NCI-H1694 (cell line): ENCODE measurements around the gene TBX19.
A peak's percentile ranks its signal among the peaks of the same experiment; 100 is the strongest.

ENCODE experiments used
- DNase-seq: peaks from one replicate; lab custom pipeline; 2025; lab: John Stamatoyannopoulos, UW

TBX19 gene

GRCh38 chr1:168281603-168282325 lies 1.1 kb downstream of the TBX19 start:
- DNase-seq = no peak

GRCh38 chr1:168285521-168285790 lies 4.8 kb downstream of the TBX19 start:
- DNase-seq = no peak

DNA sequence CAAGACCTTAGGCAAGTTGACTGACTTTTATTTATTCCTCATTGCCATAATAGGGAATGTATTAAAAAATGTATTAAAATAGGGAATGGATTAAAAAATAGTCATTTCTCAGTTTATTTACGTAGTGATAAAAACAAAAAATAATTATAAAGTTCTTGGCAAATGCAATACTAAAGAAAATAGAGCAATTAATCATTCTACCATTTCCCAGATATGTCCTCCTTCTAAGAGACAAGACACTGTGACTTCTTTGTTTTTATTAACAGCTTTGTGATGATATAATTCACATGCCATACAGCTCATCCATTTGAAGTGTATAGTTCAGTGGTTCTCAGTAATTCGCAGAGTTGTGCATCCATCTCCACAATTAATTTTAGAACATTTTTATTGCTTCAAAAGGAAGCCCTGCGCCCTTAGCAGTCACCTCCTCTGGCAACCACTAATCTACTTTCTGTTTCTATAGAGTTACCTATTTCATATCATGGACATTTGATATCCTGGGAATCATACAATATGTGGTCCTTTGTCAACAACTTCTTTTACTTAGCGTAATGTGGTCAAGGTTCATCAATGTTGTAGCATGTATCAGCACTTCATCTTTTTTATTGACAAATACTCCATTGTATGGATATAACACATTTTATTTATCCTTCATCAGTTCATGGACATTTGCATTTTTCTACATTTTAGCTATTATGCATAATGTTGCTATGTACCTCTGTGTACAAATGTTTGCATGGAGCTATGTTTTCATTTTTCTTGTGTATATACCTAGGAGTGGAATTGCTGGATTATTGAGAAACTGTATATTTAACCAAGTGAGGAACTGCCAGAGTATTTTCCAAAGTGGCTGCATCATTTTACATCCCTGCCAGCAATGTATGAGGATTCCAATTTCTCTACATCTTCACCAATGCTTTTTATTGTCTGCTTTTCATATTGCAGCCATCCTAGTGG lies 5.6 kb downstream of the TBX19 start:
- no peak for DNase-seq

GRCh38 chr1:168287237-168287664 lies 6.6 kb downstream of the TBX19 start:
- no peak for DNase-seq

DNA sequence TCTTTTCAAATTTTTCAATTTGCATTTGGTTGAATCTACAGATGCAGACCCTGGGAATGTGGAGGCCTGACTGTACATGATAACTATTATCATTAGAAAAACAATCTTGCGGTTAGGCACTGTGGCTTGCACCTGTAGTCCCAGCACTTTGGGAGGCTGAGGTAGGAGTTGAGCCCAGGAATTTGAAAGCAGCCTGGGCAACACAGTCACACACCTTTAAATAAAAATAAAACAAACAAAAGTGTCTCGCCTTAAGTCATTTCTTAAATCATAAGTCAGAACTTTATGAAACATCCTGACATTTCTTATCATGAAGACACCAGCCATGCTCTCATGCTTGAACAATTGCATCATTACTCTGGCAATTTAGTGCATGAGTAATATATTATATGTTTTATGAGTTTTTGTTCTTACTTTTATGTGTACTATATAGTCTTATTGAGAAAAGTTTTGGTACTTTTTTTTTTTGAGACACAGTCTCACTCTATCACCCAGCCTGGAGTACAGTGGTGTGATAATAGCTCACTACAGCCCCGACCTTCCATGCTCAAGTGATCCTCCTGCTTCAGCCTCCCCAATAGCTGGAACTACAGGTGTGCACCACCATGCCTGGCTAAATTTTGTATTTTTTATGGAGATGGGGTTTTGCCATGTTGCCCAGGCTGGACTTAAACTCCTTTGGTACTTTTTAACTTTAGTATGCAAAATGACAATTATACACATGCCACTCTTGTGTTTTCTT lies 7.8 kb downstream of the TBX19 start:
- DNase-seq = no peak

GRCh38 chr1:168291222-168291837 lies 10.7 kb downstream of the TBX19 start:
- DNase-seq = no peak

DNA sequence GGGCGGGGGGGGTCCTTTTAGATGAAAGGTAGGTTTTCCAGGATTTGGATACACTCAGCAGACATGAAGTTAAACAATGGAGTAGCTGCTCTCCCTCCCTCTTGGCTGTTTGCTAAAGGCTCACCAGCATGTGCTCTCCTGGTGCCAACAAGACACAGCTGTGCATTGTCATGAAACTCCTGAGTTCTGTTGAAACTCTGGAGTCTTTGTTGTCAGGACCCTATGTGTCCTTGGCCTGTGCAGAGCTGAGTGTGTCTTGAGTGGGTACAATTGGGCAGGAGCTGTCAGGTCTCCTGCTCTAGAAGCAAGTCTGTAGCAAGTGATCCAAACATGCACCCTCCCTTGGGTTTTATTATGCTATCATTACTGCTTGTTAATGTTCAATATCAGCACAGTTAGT lies 12.7 kb downstream of the TBX19 start:
- no peak for DNase-seq

DNA sequence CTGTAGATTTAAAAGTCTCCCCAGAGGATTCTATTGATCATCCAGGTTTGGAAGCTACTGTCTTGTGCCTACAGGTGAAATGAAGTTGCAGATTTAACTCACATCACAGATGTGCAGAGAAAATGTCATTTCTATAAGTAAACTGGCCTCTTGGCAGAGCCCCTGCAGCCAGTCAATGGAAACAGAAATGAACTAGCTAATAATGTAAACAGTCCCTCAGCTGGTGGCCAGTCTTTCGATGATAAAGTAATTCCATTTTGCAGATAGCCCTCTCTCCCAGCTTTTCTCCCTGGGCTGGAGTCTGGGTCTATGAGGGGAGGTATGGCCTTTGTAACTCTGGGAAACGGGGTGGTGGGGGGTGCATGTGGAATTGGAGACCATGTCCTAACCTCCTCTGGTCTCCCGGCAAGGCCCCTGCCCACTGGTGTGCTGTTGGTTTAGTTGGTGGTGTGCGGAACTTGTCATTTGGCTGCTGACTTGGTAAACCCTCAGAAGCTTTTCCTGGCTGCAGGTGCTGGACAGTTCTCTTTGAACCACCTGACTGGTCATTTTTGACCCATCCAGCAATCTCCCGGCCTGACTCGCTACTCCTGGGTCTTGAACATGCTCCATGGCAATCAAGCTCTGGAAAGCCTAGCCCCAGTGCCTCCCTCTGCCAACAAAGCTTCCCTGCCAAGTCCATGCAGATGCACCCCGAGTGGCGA lies 14.9 kb downstream of the TBX19 start:
- no peak for DNase-seq

- DNase-seq = no peak
Measured at GRCh38 chr1:168297019-168297730, 16.5 kb downstream of the TBX19 start.

- no peak for DNase-seq
Measured at GRCh38 chr1:168298446-168298845, 17.8 kb downstream of the TBX19 start.

DNA sequence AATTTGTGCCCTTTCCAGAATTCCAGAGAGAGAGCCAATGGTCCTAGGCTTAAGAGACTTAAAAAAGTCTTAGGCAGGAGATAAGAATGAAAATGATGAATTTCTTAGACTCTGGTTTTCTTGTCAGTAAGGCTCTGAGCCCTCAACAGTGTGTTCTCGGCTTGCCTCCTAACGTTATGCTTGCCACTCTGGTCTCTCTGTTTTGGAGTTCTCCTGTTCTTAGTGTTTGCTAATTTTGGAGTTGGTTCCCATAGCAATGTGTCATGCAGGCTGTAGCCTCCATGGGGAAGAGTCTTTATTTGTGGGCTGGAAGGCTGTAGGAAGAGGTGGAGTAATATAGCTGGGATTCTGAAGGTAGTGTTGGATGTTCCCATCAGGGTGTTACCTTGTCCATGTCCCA lies 19.9 kb downstream of the TBX19 start:
- no peak for DNase-seq

DNA sequence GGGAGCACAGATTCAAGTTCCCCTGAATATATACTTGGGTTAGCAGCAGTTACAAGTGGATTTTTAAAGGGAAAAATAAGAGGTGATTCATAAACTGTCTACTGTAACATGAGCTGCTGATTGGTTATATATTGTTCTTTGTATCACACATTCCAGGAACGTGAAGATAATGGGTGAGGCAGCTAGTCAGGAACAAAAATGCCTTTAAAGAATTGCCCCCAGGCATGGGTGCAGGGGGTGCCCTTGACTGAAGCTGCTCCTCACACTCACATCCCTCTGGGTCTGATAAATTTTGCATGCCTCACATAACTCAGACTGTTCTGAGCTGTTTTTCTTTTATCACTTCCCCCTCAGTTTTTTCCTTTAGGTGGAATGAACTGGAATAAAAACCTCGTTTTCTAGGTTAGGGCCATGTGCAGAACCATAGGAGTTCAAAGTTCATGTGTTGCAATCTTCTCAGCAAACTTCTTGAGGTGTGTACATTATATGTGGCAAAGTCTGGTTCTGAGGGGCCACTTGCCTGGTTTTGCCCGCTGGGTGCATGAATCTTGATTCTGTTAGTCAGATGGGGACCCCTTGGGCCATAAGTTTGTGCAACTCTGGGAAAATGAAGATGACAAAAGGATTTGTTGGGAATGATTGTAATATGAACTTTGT lies 21.1 kb downstream of the TBX19 start:
- DNase-seq = no peak

DNA sequence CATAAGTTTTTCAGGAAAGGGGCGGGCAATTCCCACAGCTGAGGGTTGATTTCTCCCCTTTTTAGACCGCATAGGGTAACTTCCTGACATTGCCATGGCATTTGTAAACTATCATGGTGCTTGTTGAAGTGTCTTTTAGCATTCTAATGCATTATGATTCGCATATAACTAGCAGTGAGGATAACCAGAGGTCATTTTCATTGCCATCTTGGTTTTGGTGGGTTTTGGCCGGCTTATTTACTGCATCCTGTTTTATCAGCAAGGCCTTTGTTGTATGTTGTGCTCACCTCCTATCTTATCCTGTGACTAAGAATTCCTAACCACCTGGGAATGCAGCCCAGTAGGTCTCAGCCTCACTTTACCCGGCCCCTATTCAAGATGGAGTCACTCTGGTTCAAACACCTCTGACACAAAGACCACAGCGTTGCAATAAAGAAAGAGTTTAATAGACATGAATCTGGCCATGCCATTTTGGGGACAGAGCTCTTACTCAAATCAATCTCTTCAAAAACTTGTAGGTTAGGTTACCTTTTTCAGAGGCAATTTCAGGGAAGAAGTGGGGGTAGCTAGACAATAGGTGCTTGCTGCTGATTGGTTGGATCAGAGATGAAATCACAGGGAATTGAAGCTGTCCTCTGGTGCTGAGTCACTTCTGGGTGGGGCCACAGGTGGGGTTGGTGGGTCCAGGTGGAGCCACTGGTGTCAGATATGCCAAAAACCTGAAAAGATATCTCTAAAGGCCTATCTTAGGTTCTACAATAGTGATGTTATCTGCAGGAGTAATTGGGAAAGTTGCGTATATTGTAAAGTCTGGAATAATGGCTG lies 23.3 kb downstream of the TBX19 start:
- DNase-seq = no peak

GRCh38 chr1:168304865-168305264 lies 24.2 kb downstream of the TBX19 start:
- DNase-seq = peak; percentile 83

DNA sequence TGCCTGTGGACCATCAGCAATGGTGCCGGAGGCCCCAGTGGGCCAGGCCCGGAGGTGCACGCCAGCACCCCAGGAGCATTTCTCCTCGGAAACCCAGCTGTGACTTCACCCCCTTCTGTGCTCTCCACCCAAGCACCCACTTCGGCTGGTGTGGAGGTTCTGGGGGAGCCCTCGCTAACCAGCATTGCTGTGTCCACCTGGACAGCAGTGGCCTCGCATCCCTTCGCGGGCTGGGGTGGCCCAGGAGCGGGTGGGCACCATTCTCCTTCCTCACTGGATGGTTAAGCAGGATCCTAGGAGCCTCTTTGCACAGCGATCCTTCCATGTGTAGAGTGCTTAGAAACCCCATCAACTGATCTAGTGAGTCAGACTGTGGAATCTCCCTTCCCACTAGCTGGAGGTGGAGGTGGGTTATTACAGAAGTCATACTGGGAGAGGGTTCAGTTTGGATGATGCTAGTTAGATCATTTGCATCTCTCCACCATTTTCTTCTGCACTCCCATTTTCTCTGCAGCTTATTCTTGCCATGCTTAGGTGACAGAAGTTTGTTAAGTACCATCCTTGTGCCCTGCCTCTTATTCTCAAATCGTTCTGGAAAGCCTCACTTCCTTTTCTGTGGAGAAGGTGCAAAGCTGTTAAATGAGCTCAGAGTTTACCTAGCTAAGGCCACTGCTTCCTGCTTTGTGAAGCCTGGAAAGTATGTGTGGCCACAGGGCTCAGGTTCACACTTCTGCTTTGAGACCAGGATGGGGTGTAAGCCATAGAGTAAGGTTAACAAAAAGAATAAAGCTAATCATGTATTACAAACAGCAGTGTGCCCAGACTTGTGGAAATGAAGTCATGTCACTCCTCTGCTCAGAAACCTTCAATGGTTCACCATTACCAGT lies 32.3 kb downstream of the TBX19 start:
- DNase-seq = no peak

DNA sequence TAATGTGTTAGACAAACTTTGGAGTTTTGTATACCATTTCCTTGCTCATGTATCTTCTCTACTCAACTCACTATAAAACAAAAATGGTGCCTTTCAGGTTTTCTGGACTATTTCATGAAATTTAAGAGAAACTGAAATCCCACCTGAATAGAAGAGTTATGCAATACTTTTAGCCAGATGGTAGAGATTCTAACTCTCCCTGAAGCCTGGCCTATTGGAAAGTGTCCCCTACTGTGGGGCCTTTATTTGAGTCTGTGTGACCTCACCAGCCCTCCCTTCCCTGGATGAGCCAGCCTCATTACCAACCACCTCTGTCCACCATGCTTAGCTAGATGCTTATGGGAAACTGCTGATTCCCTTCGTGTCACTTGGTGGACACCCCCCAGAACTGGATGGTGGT lies 35.5 kb downstream of the TBX19 start:
- no peak for DNase-seq

DNA sequence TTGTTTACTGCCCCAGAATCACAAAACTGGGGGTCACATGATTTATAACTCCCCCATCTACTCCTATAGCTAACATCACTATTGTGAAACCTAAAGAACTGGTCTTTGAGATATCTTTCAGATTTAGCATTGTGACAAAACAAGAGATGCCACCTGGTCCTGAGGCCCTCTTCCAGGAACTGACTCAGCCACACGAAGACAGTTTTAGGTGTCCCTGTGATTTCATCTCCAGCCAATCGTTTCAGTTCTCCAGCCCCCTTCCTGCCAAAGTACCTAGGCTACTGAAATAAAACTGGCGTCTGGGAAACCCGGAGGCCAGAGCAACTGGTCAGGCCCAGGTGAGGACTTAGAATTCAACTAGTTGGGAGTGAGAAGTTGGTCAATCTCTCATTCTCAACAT lies 36.6 kb downstream of the TBX19 start:
- no peak for DNase-seq

GRCh38 chr1:168319691-168320090 lies 39.0 kb downstream of the TBX19 start:
- DNase-seq = no peak

DNA sequence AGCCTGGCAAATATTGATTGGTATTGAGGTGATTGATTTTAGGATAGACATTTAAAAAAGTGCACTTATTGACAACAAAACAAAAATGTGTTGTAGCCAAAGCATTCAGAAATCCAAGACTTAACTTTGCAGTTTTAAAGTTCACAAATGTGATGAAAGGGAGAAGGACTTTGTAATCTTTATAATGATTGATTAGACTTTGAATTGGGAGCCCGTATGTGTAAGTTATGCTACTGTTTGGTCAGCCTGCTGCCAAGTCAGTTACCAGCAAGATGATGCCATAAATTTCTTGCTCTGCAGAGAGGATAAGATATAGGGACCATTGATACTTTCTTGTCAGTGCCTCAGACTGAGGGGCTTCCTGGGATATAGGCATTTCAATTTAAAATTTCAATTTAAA lies 39.5 kb downstream of the TBX19 start:
- no peak for DNase-seq
